HAP-1 (cell line): Measurements from ENCODE around the gene PES1.
"Not testable (repeated sequence)": the region's sequence is repeated elsewhere in the genome, so short reads cannot be mapped to it uniquely, and the experiment has no call there.

Experiments
- DNase-seq, 2 experiments: peaks; one replicate each; pipeline ENCODE4 v3.0.0-alpha.2; 2016 to 2020; ENCODE audit warnings: low spot score in 2 of 2
- H3K27me3 ChIP-seq: fragments of 250-450 bp; sonication (Bioruptor Pico); 2 replicates; pipeline ENCODE4 v1.5.1; 2020; ENCODE audit warnings: low read depth, mild to moderate bottlenecking, moderate library complexity
- H3K36me3 ChIP-seq: fragments of 250-450 bp; sonication (Bioruptor Pico); replicated peaks from 2 replicates; pipeline ENCODE4 v1.5.1; 2020; ENCODE audit warnings: mild to moderate bottlenecking
- H3K4me1 ChIP-seq: fragments of 250-450 bp; sonication (Bioruptor Pico); 2 replicates; pipeline ENCODE4 v1.5.1; 2020; ENCODE audit warnings: mild to moderate bottlenecking
- H3K4me3 ChIP-seq: fragments of 250-450 bp; sonication (Bioruptor Pico); 2 replicates; pipeline ENCODE4 v1.5.1; 2020; ENCODE audit warnings: mild to moderate bottlenecking, moderate library complexity
- H3K9me3 ChIP-seq: fragments of 250-450 bp; sonication (Bioruptor Pico); 2 replicates; pipeline ENCODE4 v1.5.1; 2020; ENCODE audit warnings: mild to moderate bottlenecking, moderate library complexity
- in situ Hi-C: fragments of 300-500 bp; cut with MboI; formaldehyde crosslinking; loops from 3 replicates; pipeline ENCODE4 v1.14.3; 2020; ENCODE audit warnings: low sequenced_read_pairs, inconsistent platforms, mixed read lengths

The PES1 gene

DNA sequence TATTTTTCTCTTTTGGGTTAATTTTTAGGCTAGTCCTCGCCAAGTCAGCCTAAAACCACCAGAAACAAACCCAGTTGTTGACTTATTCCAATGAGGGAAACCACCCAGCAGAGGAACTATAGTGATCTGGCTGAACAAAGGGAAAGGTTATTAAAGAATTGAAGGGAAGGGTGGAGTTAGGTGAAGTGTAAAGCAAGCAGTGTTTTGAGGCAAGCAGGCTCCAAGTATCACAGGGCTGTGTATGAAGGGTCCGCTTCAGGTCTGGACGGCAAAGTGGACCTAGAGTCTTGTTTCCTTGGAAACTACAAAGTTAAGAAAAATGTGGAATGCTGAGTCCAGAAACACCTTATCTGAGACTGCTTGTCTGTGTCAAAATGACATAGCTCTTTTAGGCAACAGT lies 12.1 kb upstream of the PES1 start:
- Histone ChIP-seq H3K36me3 (no peaks in the 10 kb centered on the region), H3K4me1 (peaks cover 11% of the 10 kb centered on the region), H3K9me3 (no peaks in the 10 kb centered on the region), H3K4me3 (no peak overlapping the region), H3K27me3 (no peaks in the 10 kb centered on the region)
- in situ Hi-C loops, result no loop called here
- no peak for DNase-seq

DNA sequence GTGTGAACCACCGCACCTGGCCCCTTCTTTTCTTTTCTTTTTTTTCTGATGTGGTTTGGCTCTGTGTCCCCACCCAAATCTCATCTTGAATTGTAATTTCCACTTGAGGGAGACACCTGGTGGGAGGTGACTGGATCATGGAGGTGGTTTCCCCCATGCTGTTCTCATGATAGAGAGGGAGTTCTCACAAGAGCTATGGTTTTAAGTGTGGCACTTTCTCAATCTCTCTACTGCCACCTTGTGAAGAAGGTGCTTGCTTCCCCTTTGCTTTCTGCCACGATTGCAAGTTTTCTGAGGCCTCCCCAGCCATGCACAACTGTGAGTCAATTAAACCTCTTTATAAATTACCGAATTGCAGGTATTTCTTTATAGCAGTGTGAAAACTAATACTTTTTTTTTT lies 10.3 kb upstream of the PES1 start:
- H3K36me3 ChIP-seq, result no peaks in the 10 kb centered on the region
- H3K27me3 ChIP-seq, result no peaks in the 10 kb centered on the region
- H3K4me3 ChIP-seq, result no peak overlapping the region
- no peaks in the 10 kb centered on the region for H3K9me3 ChIP-seq
- in situ Hi-C loops, result no loop called here
- H3K4me1 ChIP-seq, result peaks cover 7% of the 10 kb centered on the region
- DNase-seq, result peak in 1 of 2 experiments; percentile 21

DNA sequence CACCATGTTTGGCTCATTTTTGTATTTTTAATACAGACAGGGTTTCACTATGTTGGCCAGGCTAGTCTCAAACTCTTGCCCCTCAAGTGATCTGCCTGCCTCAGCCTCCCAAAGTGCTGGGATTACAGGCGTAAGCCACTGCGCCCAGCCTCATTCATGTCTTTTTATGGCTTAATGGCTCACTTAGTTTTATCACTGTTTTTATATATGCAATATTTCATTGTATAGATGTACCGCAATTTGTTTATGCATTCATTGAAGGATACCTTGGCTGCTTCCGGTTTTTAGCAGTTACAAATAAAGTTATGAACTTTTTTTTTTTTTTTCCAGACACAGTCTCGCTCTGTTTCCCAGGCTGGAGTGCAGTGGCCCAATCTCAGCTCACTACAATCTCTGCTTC lies 9.8 kb upstream of the PES1 start:
- in situ Hi-C loops, result no loop called here
- Histone ChIP-seq H3K9me3 (no peaks in the 10 kb centered on the region), H3K27me3 (no peaks in the 10 kb centered on the region), H3K4me3 (no peak overlapping the region), H3K4me1 (peaks cover 7% of the 10 kb centered on the region), H3K36me3 (no peaks in the 10 kb centered on the region)
- no peak for DNase-seq

DNA sequence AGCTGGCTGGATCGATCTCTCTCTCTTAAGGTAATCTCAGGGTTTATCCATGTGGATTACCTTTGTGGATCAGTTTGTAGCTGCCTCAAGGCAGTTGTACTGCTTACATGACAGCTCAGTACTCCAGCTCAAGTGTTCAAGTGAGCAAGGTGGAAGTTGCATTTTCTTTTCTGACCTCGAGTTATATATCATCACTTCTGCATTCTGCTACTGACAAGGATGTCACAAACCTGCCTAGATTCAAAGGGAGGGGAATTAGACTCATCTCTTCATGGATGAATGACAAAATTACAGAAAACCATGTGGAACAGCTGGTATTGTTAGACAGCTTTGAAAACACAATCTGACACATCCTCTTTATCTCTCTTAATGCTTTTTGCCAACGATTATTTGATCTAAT lies 9.2 kb upstream of the PES1 start:
- Histone ChIP-seq H3K36me3 (no peaks in the 10 kb centered on the region), H3K4me1 (peaks cover 3% of the 10 kb centered on the region), H3K9me3 (no peaks in the 10 kb centered on the region), H3K27me3 (peaks cover 2% of the 10 kb centered on the region; the same call in 1 of the 2 replicates), H3K4me3 (no peak overlapping the region)
- in situ Hi-C loops, result no loop called here
- DNase-seq, result no peak

DNA sequence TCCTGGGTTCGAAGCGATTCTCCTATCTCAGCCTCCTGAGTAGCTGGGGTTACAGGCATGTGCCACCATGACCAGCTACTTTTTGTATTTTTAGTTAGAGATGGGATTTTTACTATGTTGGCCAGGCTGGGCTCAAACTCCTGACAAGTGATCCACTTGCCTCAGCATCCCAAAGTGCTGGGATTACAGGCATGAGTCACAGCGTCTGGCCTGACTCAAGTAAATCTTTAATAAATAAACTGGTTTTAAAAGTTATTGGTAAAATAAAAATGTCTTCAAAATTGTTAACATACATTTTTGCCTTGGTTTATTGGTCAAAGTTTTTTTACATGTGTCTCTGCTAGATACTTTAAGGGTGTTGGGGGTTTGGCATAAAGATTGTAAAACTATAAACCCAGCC lies 7.3 kb upstream of the PES1 start:
- no peak for DNase-seq
- Histone ChIP-seq H3K4me3 (no peak overlapping the region), H3K4me1 (no peaks in the 10 kb centered on the region), H3K36me3 (no peaks in the 10 kb centered on the region), H3K9me3 (no peaks in the 10 kb centered on the region), H3K27me3 (peaks cover 9% of the 10 kb centered on the region)
- in situ Hi-C loops, result no loop called here

DNA sequence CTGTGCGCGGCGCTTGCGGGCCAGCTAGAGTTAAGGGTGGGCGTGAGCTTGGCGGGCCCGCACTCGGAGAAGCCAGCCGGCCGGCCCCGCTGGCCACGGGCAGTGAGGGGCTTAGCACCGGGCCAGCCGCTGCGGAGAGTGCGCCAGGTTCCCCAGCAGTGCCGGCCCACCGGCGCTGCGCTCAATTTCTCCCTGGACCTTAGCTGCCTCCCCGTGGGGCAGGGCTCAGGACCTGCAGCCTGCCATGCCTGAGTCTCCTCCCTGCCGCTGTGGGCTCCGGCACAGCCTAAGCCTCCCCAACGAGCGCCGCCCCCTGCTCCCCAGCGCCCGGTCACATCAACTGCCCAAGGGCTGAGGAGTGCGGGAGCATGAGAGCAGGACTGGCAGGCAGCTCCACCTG lies 5.2 kb upstream of the PES1 start:
- no peak for DNase-seq
- H3K27me3 ChIP-seq, result peaks cover 12% of the 10 kb centered on the region
- H3K4me3 ChIP-seq, result no peak overlapping the region
- H3K4me1 ChIP-seq, result no peaks in the 10 kb centered on the region
- in situ Hi-C loops, result no loop called here
- no peaks in the 10 kb centered on the region for H3K9me3 ChIP-seq
- no peaks in the 10 kb centered on the region for H3K36me3 ChIP-seq

DNA sequence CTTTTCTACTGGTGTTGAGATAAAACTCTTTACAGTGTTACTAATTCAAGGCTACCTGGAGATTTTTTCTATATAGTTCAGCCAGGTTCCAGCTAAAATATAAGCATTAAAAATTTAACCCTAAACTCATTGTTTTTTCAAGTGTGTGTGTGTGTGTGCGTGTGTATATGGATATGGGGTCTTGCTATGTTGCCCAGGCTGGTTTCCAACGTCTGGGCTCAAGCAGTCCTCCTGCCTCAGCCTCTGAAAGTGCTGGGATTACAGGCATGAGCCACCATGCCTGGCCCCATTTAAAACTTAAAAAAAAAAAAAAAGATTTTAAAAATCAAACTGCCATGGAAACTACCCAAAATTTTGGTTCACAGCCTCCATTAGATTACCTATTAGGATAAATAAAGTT lies 4.5 kb upstream of the PES1 start:
- Histone ChIP-seq H3K4me3 (no peak overlapping the region), H3K9me3 (no peaks in the 10 kb centered on the region), H3K36me3 (0 out of 2 replicates have a peak, but pooled peaks cover under 1% of the 10 kb centered on the region), H3K27me3 (peaks cover 12% of the 10 kb centered on the region), H3K4me1 (no peaks in the 10 kb centered on the region)
- in situ Hi-C loops, result no loop called here
- no peak for DNase-seq

DNA sequence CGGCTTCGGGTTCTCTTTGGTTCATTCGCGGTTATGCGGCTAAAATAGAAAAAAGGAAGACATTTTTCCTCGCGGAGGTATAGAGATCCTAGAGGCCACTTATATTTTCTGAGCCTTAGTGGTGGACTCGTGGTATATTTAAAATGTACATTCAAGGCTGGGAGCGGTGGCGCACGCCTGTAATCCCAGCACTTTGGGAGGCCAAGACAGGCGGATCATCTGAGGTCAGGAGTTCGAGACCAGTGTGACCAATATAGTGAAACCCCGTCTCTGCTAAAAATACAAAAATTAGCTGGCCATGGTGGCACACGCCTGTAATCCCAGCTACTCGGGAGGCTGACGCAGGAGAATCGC lies 627 bp upstream of the PES1 start:
- H3K36me3 ChIP-seq, result peaks cover 24% of the 10 kb centered on the region
- H3K9me3 ChIP-seq, H3K4me1 ChIP-seq, H3K4me3 ChIP-seq, in situ Hi-C loops, DNase-seq: not testable (repeated sequence)
- H3K27me3 ChIP-seq, result peaks cover 12% of the 10 kb centered on the region

DNA sequence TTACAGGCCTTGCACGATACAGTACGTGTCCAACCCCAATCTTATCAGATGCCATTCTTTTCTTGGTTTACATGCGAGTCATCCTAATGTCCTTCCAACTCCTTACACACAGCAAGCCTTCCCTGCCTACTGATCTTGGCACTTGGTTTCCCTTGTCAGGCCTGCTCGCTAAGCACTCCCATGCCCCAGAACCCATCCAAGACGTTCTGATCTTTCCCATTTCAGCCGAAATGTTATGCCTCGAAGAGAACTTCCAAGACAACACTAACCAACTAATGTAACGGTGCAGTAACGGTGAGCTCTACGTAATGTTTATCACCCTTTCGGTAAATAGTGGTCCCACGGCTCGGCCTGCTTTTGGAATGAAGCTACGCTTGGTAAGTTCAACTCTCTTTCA lies 521 bp downstream of the PES1 start:
- Histone ChIP-seq H3K4me3 (peak overlapping the region; percentile 64), H3K4me1 (peaks cover 4% of the 10 kb centered on the region), H3K9me3 (no peaks in the 10 kb centered on the region), H3K27me3 (peaks cover 12% of the 10 kb centered on the region), H3K36me3 (peaks cover 35% of the 10 kb centered on the region)
- in situ Hi-C loops, result no loop called here
- DNase-seq, result peak in 1 of 2 experiments; percentile 15

DNA sequence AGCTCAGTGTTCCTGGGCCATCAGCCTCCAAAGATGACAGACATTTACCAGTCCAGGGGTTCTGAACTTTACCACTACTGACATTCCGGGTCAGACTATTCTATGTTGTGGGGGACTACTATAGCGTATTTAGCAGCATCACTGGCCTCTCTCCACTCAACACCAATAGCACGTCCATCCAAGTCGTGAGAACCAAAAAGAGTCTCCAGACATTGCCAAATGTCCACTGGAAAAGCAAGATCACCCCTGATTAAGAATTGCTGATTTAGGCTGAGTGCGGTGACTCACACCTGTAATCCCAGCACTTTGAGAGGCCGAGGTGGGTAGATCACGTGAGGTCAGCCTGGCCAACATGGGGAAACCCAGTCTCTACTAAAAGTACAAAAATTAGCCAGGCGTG lies 5.3 kb downstream of the PES1 start:
- Histone ChIP-seq H3K4me3 (no peak overlapping the region), H3K36me3 (peaks cover 80% of the 10 kb centered on the region), H3K27me3 (no peaks in the 10 kb centered on the region), H3K4me1 (peaks cover 4% of the 10 kb centered on the region), H3K9me3 (no peaks in the 10 kb centered on the region)
- DNase-seq, result no peak
- in situ Hi-C loops, result no loop called here

DNA sequence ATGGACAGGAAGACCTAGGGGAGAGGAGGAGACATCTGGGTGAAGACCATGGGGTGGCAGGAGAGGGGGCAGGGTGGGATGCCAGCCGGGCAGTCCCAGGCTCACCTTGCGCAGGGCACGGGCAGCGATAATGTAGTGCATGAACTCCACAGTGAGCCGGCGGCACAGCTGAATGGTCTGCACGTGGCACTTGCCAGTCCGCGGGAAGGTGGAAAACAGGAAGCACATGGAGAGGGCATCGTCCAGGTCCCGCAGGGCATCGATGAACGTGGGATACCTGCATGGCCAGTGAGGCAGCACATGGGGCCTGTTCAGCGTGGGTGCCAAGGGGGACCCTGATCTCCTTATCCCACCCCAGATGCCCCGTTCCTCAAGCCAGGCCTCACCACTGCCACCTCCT lies 7.3 kb downstream of the PES1 start:
- no peaks in the 10 kb centered on the region for H3K27me3 ChIP-seq
- H3K9me3 ChIP-seq, result no peaks in the 10 kb centered on the region
- H3K36me3 ChIP-seq, result peaks cover 97% of the 10 kb centered on the region
- no peak for DNase-seq
- no peaks in the 10 kb centered on the region for H3K4me1 ChIP-seq
- no peak overlapping the region for H3K4me3 ChIP-seq
- in situ Hi-C loops, result no loop called here

DNA sequence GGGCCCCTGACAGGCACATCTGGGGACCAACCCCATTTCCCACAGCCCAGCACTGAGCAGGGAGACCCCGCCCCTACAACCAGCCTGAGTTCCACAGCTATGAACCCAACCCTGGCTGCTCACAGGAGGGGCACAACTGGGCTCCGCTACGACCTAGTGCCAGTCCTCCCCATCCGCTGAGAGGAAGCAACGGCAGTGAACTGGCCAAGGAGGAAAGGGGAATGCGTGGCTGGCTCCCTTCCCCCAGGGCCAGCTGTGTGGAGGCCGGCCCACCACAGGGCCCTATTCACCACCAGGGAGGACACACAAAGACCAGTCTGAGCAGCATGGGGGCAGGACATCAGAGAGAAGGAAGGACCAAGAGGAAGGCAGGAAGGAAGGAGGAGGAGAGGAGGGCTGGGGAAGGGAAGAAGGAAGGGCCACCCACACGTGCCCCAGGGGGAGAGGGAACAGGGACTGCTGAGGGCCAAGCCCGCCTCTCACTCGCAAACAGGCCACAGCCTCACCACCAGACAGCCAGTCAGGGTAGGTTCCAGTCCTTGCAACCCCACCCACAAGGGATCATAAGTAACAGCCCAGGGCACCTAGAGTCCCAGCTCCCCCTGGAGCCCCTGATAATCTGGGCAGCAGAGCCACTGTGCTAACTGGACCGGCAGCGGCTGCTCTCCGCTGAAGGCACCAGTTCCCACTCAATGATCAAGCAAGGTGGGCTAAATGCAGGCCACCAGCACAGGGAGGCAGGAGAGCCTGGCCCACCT lies 8.7 kb downstream of the PES1 start:
- Histone ChIP-seq H3K36me3 (peaks cover 97% of the 10 kb centered on the region), H3K27me3 (no peaks in the 10 kb centered on the region), H3K4me3 (no peak overlapping the region), H3K9me3 (no peaks in the 10 kb centered on the region), H3K4me1 (no peaks in the 10 kb centered on the region)
- in situ Hi-C loops, result no loop called here
- no peak for DNase-seq

DNA sequence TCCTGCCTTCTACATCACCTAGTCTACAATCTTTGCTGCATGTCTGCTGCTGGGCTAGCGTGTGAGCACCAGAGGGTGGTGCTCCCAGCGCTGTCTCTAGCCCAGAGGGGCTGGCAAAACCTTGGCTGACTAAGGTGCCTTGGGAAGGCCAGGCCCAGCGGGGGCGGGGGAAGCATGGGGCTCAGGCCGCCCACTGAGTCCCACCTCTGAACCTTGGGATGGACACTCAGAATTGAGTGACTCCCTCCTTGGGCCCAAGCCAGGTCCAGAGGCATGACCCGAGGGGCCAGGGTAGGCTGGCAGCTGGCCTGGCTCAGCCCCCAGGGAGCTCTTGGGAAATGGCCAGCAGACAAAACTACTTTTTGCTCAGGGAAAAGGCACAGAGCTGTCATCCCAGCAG lies 9.7 kb downstream of the PES1 start:
- in situ Hi-C loops, result no loop called here
- no peaks in the 10 kb centered on the region for H3K9me3 ChIP-seq
- peaks cover 97% of the 10 kb centered on the region for H3K36me3 ChIP-seq
- H3K4me1 ChIP-seq, result no peaks in the 10 kb centered on the region
- DNase-seq, result no peak
- H3K27me3 ChIP-seq, result no peaks in the 10 kb centered on the region
- H3K4me3 ChIP-seq, result no peak overlapping the region

DNA sequence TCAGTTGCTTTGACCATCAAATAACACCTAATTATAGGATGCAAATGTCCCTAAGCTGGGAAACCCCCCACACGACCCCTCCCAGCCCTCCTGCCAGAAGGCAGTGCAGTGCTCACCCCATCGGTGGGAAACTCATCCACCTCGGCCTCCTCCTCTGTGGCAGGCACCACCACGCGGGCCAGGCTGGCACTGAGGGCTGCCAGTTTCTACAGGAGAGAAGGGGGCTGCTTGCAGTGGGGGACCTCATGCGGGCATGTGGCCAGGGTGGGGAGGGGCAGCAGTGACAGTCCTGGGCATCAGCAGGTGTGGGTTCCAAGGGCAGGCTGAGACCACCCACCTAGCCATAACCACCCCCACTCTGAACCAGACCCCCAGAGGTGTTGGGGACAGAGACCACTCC lies 10.8 kb downstream of the PES1 start:
- no peaks in the 10 kb centered on the region for H3K9me3 ChIP-seq
- in situ Hi-C loops, result no loop called here
- no peak overlapping the region for H3K4me3 ChIP-seq
- DNase-seq, result no peak
- H3K4me1 ChIP-seq, result no peaks in the 10 kb centered on the region
- H3K27me3 ChIP-seq, result no peaks in the 10 kb centered on the region
- H3K36me3 ChIP-seq, result peaks cover 97% of the 10 kb centered on the region

DNA sequence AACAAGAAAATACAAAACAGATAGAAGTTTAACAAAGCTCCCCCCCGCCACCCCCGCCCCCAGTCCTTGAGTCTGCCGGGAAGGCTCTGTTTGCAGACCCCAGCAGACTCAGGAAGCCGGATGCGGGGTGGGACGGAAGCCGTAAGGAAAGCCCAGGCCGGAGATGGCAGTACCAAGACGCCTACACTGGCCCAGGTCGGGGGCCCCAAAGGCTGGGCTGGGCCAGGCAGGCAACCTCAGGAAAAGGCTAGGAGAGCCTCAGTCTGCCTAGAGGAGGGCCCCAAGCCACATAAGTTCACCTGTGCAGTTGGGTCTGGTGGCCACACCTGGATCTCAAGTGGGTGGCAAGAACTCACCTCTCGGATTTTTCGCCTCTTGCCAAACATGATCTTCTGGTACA lies 13.2 kb downstream of the PES1 start:
- in situ Hi-C loops, result no loop called here
- H3K27me3 ChIP-seq, result no peaks in the 10 kb centered on the region
- H3K4me1 ChIP-seq, result no peaks in the 10 kb centered on the region
- no peak overlapping the region for H3K4me3 ChIP-seq
- no peaks in the 10 kb centered on the region for H3K9me3 ChIP-seq
- peaks cover 78% of the 10 kb centered on the region for H3K36me3 ChIP-seq
- no peak for DNase-seq
